IMR-90 (cell line): ENCODE results near the gene ANKRD34C. TPM values are rescaled to one million over a fixed set of nuclear protein-coding genes. Genes with fewer than 3 reads are reported as not detected.

Experiments used
- ATAC-seq: fragments of 200-7000 bp; cut with Tn5 transposase; 2 replicates; pipeline ENCODE4 v1.9.1; 2020; ENCODE audit warnings: low read depth, mild to moderate bottlenecking, moderate library complexity
- BruUV-seq: library from RNA; stranded (reverse); fragments of 400-500 nt; replicated peaks from 2 replicates; lab custom pipeline; 2021; lab: Mats Ljungman, UMichigan
- CTCF ChIA-PET: fragments of 300-600 bp; formaldehyde crosslinking; extraction: SDS; loops from one replicate; lab custom pipeline; 2021; ENCODE audit warnings: antibody characterized with exemption; lab: Yijun Ruan, JAX
- POLR2A ChIA-PET: fragments of 300-600 bp; sonication (Branson Sonifier 250); formaldehyde crosslinking; loops from one replicate; lab custom pipeline; 2022; ENCODE audit warnings: antibody characterized with exemption; ENCODE audit not compliant: unreplicated experiment; lab: Charles Lee
- DNase-seq: peaks from one replicate; pipeline ENCODE4 v3.0.0; 2013
- H2AFZ ChIP-seq: replicated peaks from 2 replicates; pipeline ENCODE3; 2013; ENCODE audit warnings: low read length, mild to moderate bottlenecking; ENCODE audit not compliant: poor library complexity
- H2AK5ac ChIP-seq: 2 replicates; pipeline ENCODE4 v1.6.1; 2013; ENCODE audit warnings: low read depth, low read length, inconsistent platforms
- H2AK9ac ChIP-seq: replicated peaks from 2 replicates; pipeline ENCODE3; 2013; ENCODE audit warnings: mild to moderate bottlenecking, low read depth, low read length, moderate library complexity; ENCODE audit not compliant: poor library complexity
- H2BK120ac ChIP-seq: 2 replicates; pipeline ENCODE4 v1.6.1; 2013; ENCODE audit warnings: low read depth, low read length, inconsistent platforms
- H2BK15ac ChIP-seq: 3 replicates; pipeline ENCODE4 v1.6.1; 2013; ENCODE audit warnings: low read depth, low read length, inconsistent platforms
- H2BK20ac ChIP-seq: 2 replicates; pipeline ENCODE4 v1.6.1; 2013; ENCODE audit warnings: low read depth, mild to moderate bottlenecking, inconsistent platforms, low read length, moderate library complexity
- H2BK5ac ChIP-seq: 2 replicates; pipeline ENCODE4 v1.6.1; 2013; ENCODE audit warnings: mild to moderate bottlenecking, low read depth, low read length, inconsistent platforms; ENCODE audit not compliant: poor library complexity, severe bottlenecking
- H3K14ac ChIP-seq: replicated peaks from 2 replicates; pipeline ENCODE4 v1.6.1; 2013; ENCODE audit warnings: low read depth, low read length, inconsistent platforms
- H3K18ac ChIP-seq: 2 replicates; pipeline ENCODE4 v1.6.1; 2013; ENCODE audit warnings: low read depth, low read length, control low read depth
- H3K23ac ChIP-seq: 2 replicates; pipeline ENCODE4 v1.6.1; 2013; ENCODE audit warnings: low read depth, low read length, inconsistent platforms
- H3K27ac ChIP-seq: 2 replicates; pipeline ENCODE4 v1.5.1; 2013; ENCODE audit warnings: mild to moderate bottlenecking, control low read depth, low read length; ENCODE audit not compliant: insufficient read depth
- H3K27me3 ChIP-seq: 2 replicates; pipeline ENCODE4 v1.6.1; 2013; ENCODE audit warnings: low read length; ENCODE audit not compliant: control insufficient read depth, insufficient read depth
- H3K36me3 ChIP-seq: 2 replicates; pipeline ENCODE4 v1.6.1; 2013; ENCODE audit warnings: low read length, mixed read lengths; ENCODE audit not compliant: control insufficient read depth, insufficient read depth
- H3K4ac ChIP-seq: 2 replicates; pipeline ENCODE4 v1.6.1; 2013; ENCODE audit warnings: low read depth, low read length, inconsistent platforms
- H3K4me1 ChIP-seq: 2 replicates; pipeline ENCODE4 v1.6.1; 2013; ENCODE audit warnings: low read length, mixed read lengths; ENCODE audit not compliant: control insufficient read depth, insufficient read depth
- H3K4me2 ChIP-seq: 2 replicates; pipeline ENCODE4 v1.6.1; 2013; ENCODE audit warnings: low read depth, mild to moderate bottlenecking, control low read depth, low read length, moderate library complexity
- H3K4me3 ChIP-seq: 2 replicates; pipeline ENCODE4 v1.5.1; 2013; ENCODE audit warnings: low read depth, mild to moderate bottlenecking, control low read depth, low read length, moderate library complexity; ENCODE audit not compliant: insufficient read depth
- H3K56ac ChIP-seq: 2 replicates; pipeline ENCODE4 v1.6.1; 2013; ENCODE audit warnings: low read length, inconsistent platforms; ENCODE audit not compliant: insufficient read depth; ENCODE audit errors: extremely low read depth
- H3K79me1 ChIP-seq, 2 experiments: 2 replicates each; pipeline ENCODE4 v1.6.1; 2013; ENCODE audit warnings: low read length in 2 of 2, inconsistent platforms in 1 of 2, low read depth in 1 of 2
- H3K9ac ChIP-seq: 2 replicates; pipeline ENCODE4 v1.6.1; 2013; ENCODE audit warnings: low read depth, low read length, control low read depth
- H3K9me1 ChIP-seq: 2 replicates; pipeline ENCODE4 v1.6.1; 2013; ENCODE audit warnings: low read length, inconsistent platforms; ENCODE audit not compliant: insufficient read depth
- H3K9me3 ChIP-seq: 2 replicates; pipeline ENCODE4 v1.6.1; 2013; ENCODE audit warnings: low read length; ENCODE audit not compliant: control insufficient read depth, insufficient read depth
- H4K20me1 ChIP-seq: 2 replicates; pipeline ENCODE4 v1.6.1; 2013; ENCODE audit warnings: low read length, inconsistent platforms; ENCODE audit not compliant: insufficient read depth
- H4K5ac ChIP-seq: 2 replicates; pipeline ENCODE4 v1.6.1; 2013; ENCODE audit warnings: mild to moderate bottlenecking, low read depth, low read length, control low read depth
- H4K8ac ChIP-seq, 2 experiments: 2 replicates each; pipeline ENCODE4 v1.6.1; 2013; ENCODE audit warnings: low read depth in 2 of 2, low read length in 2 of 2, control low read depth in 1 of 2, inconsistent platforms in 1 of 2
- H4K91ac ChIP-seq: 2 replicates; pipeline ENCODE4 v1.6.1; 2013; ENCODE audit warnings: low read depth, low read length, inconsistent platforms; ENCODE audit not compliant: insufficient read depth
- BHLHE40 ChIP-seq: fragments of 150-350 bp; IDR thresholded peaks from 2 replicates; pipeline ENCODE4 v1.6.1; 2016; ENCODE audit warnings: mild to moderate bottlenecking, low read depth, low read length
- CEBPB ChIP-seq: IDR thresholded peaks from 2 replicates; pipeline ENCODE4 v1.6.1; 2012; ENCODE audit warnings: low read depth, low read length, improper control_type of control experiment
- CHD1 ChIP-seq: IDR thresholded peaks from 2 replicates; pipeline ENCODE4 v1.6.1; 2012; ENCODE audit warnings: low read depth, low read length, improper control_type of control experiment
- FOS ChIP-seq: fragments of 150-350 bp; IDR thresholded peaks from 2 replicates; pipeline ENCODE4 v1.6.1; 2016; ENCODE audit warnings: low read depth, low read length
- MAFK ChIP-seq: IDR thresholded peaks from 2 replicates; pipeline ENCODE4 v1.6.1; 2012; ENCODE audit warnings: low read depth, low read length, improper control_type of control experiment
- MAZ ChIP-seq: IDR thresholded peaks from 2 replicates; pipeline ENCODE4 v1.6.1; 2012; ENCODE audit warnings: low read depth, mild to moderate bottlenecking, low read length, improper control_type of control experiment, moderate library complexity, borderline replicate concordance
- NFE2L2 ChIP-seq: fragments of 150-350 bp; IDR thresholded peaks from 2 replicates; pipeline ENCODE4 v1.6.1; 2016; ENCODE audit warnings: low read depth, mild to moderate bottlenecking, low read length
- POLR2A ChIP-seq: IDR thresholded peaks from 2 replicates; pipeline ENCODE4 v1.6.1; 2012; ENCODE audit warnings: mild to moderate bottlenecking, low read depth, low read length
- RAD21 ChIP-seq: IDR thresholded peaks from 2 replicates; pipeline ENCODE4 v1.6.1; 2012; ENCODE audit warnings: low read length, improper control_type of control experiment
- RCOR1 ChIP-seq: IDR thresholded peaks from 2 replicates; pipeline ENCODE4 v1.6.1; 2012; ENCODE audit warnings: mild to moderate bottlenecking, low read length, improper control_type of control experiment; ENCODE audit not compliant: insufficient replicate concordance
- RFX5 ChIP-seq: IDR thresholded peaks from 2 replicates; pipeline ENCODE4 v1.8.0; 2012; ENCODE audit warnings: low read depth, mild to moderate bottlenecking, low read length, moderate library complexity
- SMC3 ChIP-seq: fragments of 150-350 bp; IDR thresholded peaks from 2 replicates; pipeline ENCODE4 v1.6.1; 2016; ENCODE audit warnings: low read depth, mild to moderate bottlenecking, antibody characterized with exemption, low read length, moderate library complexity
- WGBS, 2 experiments: methylation state at CpG; one replicate each; pipeline versions ENCODE4 v1.1.5 to v1.1.7; 2013; ENCODE audit warnings: missing lambda C conversion rate in 2 of 2; ENCODE audit not compliant: insufficient read length in 1 of 2; ENCODE audit errors: extremely low coverage in 2 of 2; 5-methylcytosine and 5-hydroxymethylcytosine counted together
- dilution Hi-C: fragments of 300-500 bp; cut with HindIII; formaldehyde crosslinking; loops from one replicate; pipeline ENCODE4 v1.14.3; 2018; ENCODE audit warnings: low sequenced_read_pairs; ENCODE audit not compliant: unreplicated experiment
- in situ Hi-C: fragments of 300-500 bp; cut with MboI; formaldehyde crosslinking; loops from 3 replicates; pipeline ENCODE4 v1.14.3; 2019; ENCODE audit warnings: low sequenced_read_pairs, inconsistent platforms, mixed read lengths
- intact Hi-C: fragments of 100-400 bp; cut with micrococcal nuclease; formaldehyde crosslinking; loops from 2 replicates; pipeline ENCODE4 v1.10.0; 2022
- polyA plus RNA-seq, 3 experiments: library from polyadenylated mRNA; depleted of rRNA; stranded (reverse); fragments of >200 nt; gene quantifications; 2 replicates each; pipeline ENCODE4 v1.2.3, GENCODE V29; 2012; ENCODE audit warnings: low replicate concordance in 1 of 3
- total RNA-seq: library from RNA; depleted of rRNA; stranded (reverse); fragments of >200 nt; gene quantifications from 2 replicates; pipeline ENCODE4 v1.2.3, GENCODE V29; 2012
- TF ChIP-seq, protein P1 (sequence below): fragments of 150-350 bp; IDR thresholded peaks from 2 replicates; pipeline ENCODE4 v1.6.1; 2016; ENCODE audit warnings: low read depth, mild to moderate bottlenecking, low read length, moderate library complexity, borderline replicate concordance

The ANKRD34C gene
- total and polyA plus RNA-seq, 2 of the 4 experiments (the other 2 are of a cell fraction), result not detected

DNA sequence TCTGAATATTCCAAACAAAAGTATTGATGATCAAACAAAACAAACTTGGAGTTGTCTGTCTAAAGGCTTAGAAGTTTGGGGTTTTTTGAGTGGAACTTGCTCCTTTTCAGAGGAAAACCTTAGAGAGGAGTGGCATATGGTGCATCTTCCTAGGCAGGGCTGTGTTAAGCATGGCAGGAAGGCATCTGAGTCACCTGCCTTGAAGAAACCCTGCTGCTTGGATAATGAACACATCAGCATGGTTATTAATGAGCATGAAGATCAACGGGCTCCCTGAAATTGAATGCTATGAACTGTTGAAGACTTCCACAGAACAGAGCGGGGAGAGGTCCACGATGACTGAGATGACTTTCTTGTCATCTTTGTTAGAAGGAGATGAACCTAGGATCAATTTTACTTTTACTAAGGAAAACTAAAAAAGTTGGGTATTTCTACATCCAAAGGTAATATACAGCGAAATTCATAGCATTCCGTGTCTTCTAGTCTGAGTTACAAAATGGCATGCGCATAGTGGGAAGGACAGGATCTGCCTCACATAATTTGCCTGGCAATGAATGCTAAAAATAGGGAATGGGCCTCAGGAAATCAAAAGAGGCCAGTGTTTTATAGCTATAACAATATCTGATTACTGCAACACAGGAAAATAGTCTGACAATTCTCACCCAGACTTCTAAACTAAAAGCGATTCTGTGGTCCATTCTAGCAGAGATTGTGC lies 16.8 kb downstream of the ANKRD34C start:
- no peak for DNase-seq
- Histone ChIP-seq H2BK120ac (no peak overlapping the region), H3K56ac (no peak overlapping the region), H2AFZ (no peak overlapping the region), H3K27ac (no peak overlapping the region), H3K9me1 (no peaks in the 10 kb centered on the region), H3K9me3 (no peaks in the 10 kb centered on the region), H4K20me1 (no peaks in the 10 kb centered on the region), H3K4ac (no peak overlapping the region), H3K4me3 (no peak overlapping the region), H3K4me2 (no peak overlapping the region), H2BK5ac (no peak overlapping the region), H2AK9ac (no peak overlapping the region), H3K14ac (no peak overlapping the region), H3K79me1 (no peaks in the 10 kb centered on the region), H3K18ac (no peak overlapping the region), H2AK5ac (no peak overlapping the region), H2BK20ac (no peak overlapping the region), H3K23ac (no peak overlapping the region), H4K5ac (no peak overlapping the region), H4K91ac (no peak overlapping the region), H3K9ac (no peak overlapping the region), H3K27me3 (peaks cover 4% of the 10 kb centered on the region), H2BK15ac (no peak overlapping the region), H4K8ac (no peak overlapping the region), H3K36me3 (no peaks in the 10 kb centered on the region), H3K4me1 (no peaks in the 10 kb centered on the region)
- ATAC-seq, result no peak
- in situ Hi-C loops, result no loop called here
- no TSS peak for BruUV-seq
- intact Hi-C loops, result no loop called here
- TF ChIP-seq MAZ (no peak), RCOR1 (no peak), BHLHE40 (no peak), FOS (no peak), MAFK (no peak), RAD21 (no peak), CHD1 (no peak), RFX5 (no peak), POLR2A (no peak), SMC3 (no peak), NFE2L2 (no peak), CEBPB (no peak)
- TF ChIP-seq, protein P1, sequence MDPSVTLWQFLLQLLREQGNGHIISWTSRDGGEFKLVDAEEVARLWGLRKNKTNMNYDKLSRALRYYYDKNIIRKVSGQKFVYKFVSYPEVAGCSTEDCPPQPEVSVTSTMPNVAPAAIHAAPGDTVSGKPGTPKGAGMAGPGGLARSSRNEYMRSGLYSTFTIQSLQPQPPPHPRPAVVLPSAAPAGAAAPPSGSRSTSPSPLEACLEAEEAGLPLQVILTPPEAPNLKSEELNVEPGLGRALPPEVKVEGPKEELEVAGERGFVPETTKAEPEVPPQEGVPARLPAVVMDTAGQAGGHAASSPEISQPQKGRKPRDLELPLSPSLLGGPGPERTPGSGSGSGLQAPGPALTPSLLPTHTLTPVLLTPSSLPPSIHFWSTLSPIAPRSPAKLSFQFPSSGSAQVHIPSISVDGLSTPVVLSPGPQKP, result no peak
- ChIA-PET CTCF (no interaction called here), POLR2A (no interaction called here)
- dilution Hi-C loops, result no loop called here
- 20% methylated on average over 1 of the region's 7 CpGs; no CpG with 5 or more reads in 1 of the 2 experiments for WGBS, 2 experiments
